ENCODE measurements around the gene ZBTB45. TPM values are rescaled to one million over a fixed set of nuclear protein-coding genes. Genes with fewer than 3 reads are reported as not detected.
A peak's percentile ranks its signal among the peaks of the same experiment; 100 is the strongest.

Gene ZBTB45
- polyA plus RNA-seq, 2 donors = 6.4 to 7.4 TPM

GRCh38 chr19:58560007-58560887 is 40.6 kb upstream of the ZBTB45 start:
- Histone ChIP-seq H3K4me3 (ENCODE audit: low read depth in 1 of 2, low read length in 2 of 2) (peak overlapping the region; percentile 80 to 94), H3K27me3 (ENCODE audit: control insufficient read depth in 1 of 2, insufficient read depth in 2 of 2, low read length in 2 of 2) (no peaks in the 10 kb centered on the region), H3K36me3 (ENCODE audit: control insufficient read depth in 2 of 2, insufficient read depth in 2 of 2, low read length in 1 of 2) (peaks cover 3 to 12% of the 10 kb centered on the region in 2 donors), H3K27ac (ENCODE audit: low read depth in 2 of 2, low read length in 1 of 2) (peak overlapping the region; percentile 99 to 100), H3K4me1 (ENCODE audit: control insufficient read depth in 2 of 2, insufficient read depth in 2 of 2, low read length in 1 of 2) (peaks cover 2 to 42% of the 10 kb centered on the region in 2 donors), H3K9me3 (ENCODE audit: control insufficient read depth in 2 of 2, insufficient read depth in 1 of 2, low read depth in 1 of 2, low read length in 1 of 2) (no peaks in the 10 kb centered on the region)
- 73 to 77% methylated on average over 8 of the region's 8 CpGs for WGBS, 2 donors

GRCh38 chr19:58559275-58560006 is 39.8 kb upstream of the ZBTB45 start:
- Histone ChIP-seq H3K9me3 (ENCODE audit: control insufficient read depth in 2 of 2, insufficient read depth in 1 of 2, low read depth in 1 of 2, low read length in 1 of 2) (no peaks in the 10 kb centered on the region), H3K36me3 (ENCODE audit: control insufficient read depth in 2 of 2, insufficient read depth in 2 of 2, low read length in 1 of 2) (peaks cover 3 to 12% of the 10 kb centered on the region in 2 donors), H3K4me1 (ENCODE audit: control insufficient read depth in 2 of 2, insufficient read depth in 2 of 2, low read length in 1 of 2) (peaks cover 2 to 43% of the 10 kb centered on the region in 2 donors), H3K27ac (ENCODE audit: low read depth in 2 of 2, low read length in 1 of 2) (peak overlapping the region; percentile 99 to 100), H3K27me3 (ENCODE audit: control insufficient read depth in 1 of 2, insufficient read depth in 2 of 2, low read length in 2 of 2) (no peaks in the 10 kb centered on the region), H3K4me3 (ENCODE audit: low read depth in 1 of 2, low read length in 2 of 2) (peak overlapping the region; percentile 80 to 94)
- 1 to 2% methylated on average over 33 of the region's 33 CpGs for WGBS, 2 donors

GRCh38 chr19:58558623-58559274 is 39.1 kb upstream of the ZBTB45 start:
- H3K4me1 ChIP-seq (ENCODE audit: control insufficient read depth in 2 of 2, insufficient read depth in 2 of 2, low read length in 1 of 2) = peaks cover 2 to 50% of the 10 kb centered on the region in 2 donors
- H3K36me3 ChIP-seq (ENCODE audit: control insufficient read depth in 2 of 2, insufficient read depth in 2 of 2, low read length in 1 of 2) = peaks cover 3 to 12% of the 10 kb centered on the region in 2 donors
- H3K27me3 ChIP-seq (ENCODE audit: control insufficient read depth in 1 of 2, insufficient read depth in 2 of 2, low read length in 2 of 2) = no peaks in the 10 kb centered on the region
- H3K4me3 ChIP-seq (ENCODE audit: low read depth in 1 of 2, low read length in 2 of 2) = peak overlapping the region; percentile 80 to 94
- peak overlapping the region; percentile 99 to 100 for H3K27ac ChIP-seq (ENCODE audit: low read depth in 2 of 2, low read length in 1 of 2)
- no peaks in the 10 kb centered on the region for H3K9me3 ChIP-seq (ENCODE audit: control insufficient read depth in 2 of 2, insufficient read depth in 1 of 2, low read depth in 1 of 2, low read length in 1 of 2)
- 0% methylated on average over 69 to 76 of the region's 76 CpGs for WGBS, 2 donors

GRCh38 chr19:58558066-58558622 is 38.5 kb upstream of the ZBTB45 start, which contains the start of gene UBE2M:
Gene UBE2M (minus strand): TSS chr19:58558611. CDS start chr19:58558381, 230 bp downstream.
- WGBS, 2 donors = 0 to 1% methylated on average over 38 to 62 of the region's 62 CpGs
- peaks cover 2 to 48% of the 10 kb centered on the region in 2 donors for H3K4me1 ChIP-seq (ENCODE audit: control insufficient read depth in 2 of 2, insufficient read depth in 2 of 2, low read length in 1 of 2)

GRCh38 chr19:58557221-58558065 is 37.8 kb upstream of the ZBTB45 start:
- Histone ChIP-seq H3K9me3 (ENCODE audit: control insufficient read depth in 2 of 2, insufficient read depth in 1 of 2, low read depth in 1 of 2, low read length in 1 of 2) (no peaks in the 10 kb centered on the region), H3K27ac (ENCODE audit: low read depth in 2 of 2, low read length in 1 of 2) (peak overlapping the region; percentile 99 to 100), H3K27me3 (ENCODE audit: control insufficient read depth in 1 of 2, insufficient read depth in 2 of 2, low read length in 2 of 2) (no peaks in the 10 kb centered on the region), H3K36me3 (ENCODE audit: control insufficient read depth in 2 of 2, insufficient read depth in 2 of 2, low read length in 1 of 2) (peaks cover 3 to 20% of the 10 kb centered on the region in 2 donors), H3K4me1 (ENCODE audit: control insufficient read depth in 2 of 2, insufficient read depth in 2 of 2, low read length in 1 of 2) (peaks cover 2 to 42% of the 10 kb centered on the region in 2 donors), H3K4me3 (ENCODE audit: low read depth in 1 of 2, low read length in 2 of 2) (peak overlapping the region; percentile 80 to 94)
- 26 to 31% methylated on average over 11 to 12 of the region's 12 CpGs for WGBS, 2 donors

More at GRCh38 chr19:58558066-58558622, 38.5 kb upstream of the ZBTB45 start, which contains the start of gene UBE2M:
- Histone ChIP-seq H3K27me3 (ENCODE audit: control insufficient read depth in 1 of 2, insufficient read depth in 2 of 2, low read length in 2 of 2) (no peaks in the 10 kb centered on the region), H3K36me3 (ENCODE audit: control insufficient read depth in 2 of 2, insufficient read depth in 2 of 2, low read length in 1 of 2) (peaks cover 3 to 15% of the 10 kb centered on the region in 2 donors), H3K4me3 (ENCODE audit: low read depth in 1 of 2, low read length in 2 of 2) (peak within 1 kb of the TSS; percentile 80 to 94), H3K9me3 (ENCODE audit: control insufficient read depth in 2 of 2, insufficient read depth in 1 of 2, low read depth in 1 of 2, low read length in 1 of 2) (no peaks in the 10 kb centered on the region), H3K27ac (ENCODE audit: low read depth in 2 of 2, low read length in 1 of 2) (peak within 1 kb of the TSS; percentile 99 to 100)

GRCh38 chr19:58556622-58557220 is 37.1 kb upstream of the ZBTB45 start:
- H3K9me3 ChIP-seq (ENCODE audit: control insufficient read depth in 2 of 2, insufficient read depth in 1 of 2, low read depth in 1 of 2, low read length in 1 of 2) = no peaks in the 10 kb centered on the region
- H3K27ac ChIP-seq (ENCODE audit: low read depth in 2 of 2, low read length in 1 of 2) = peak overlapping the region in 1 of 2 donors; percentile 100
- no peaks in the 10 kb centered on the region for H3K27me3 ChIP-seq (ENCODE audit: control insufficient read depth in 1 of 2, insufficient read depth in 2 of 2, low read length in 2 of 2)
- H3K4me3 ChIP-seq (ENCODE audit: low read depth in 1 of 2, low read length in 2 of 2) = peak overlapping the region in 1 of 2 donors; percentile 80
- 55 to 61% methylated on average over 10 of the region's 10 CpGs for WGBS, 2 donors
- peaks cover 8 to 26% of the 10 kb centered on the region in 2 donors for H3K36me3 ChIP-seq (ENCODE audit: control insufficient read depth in 2 of 2, insufficient read depth in 2 of 2, low read length in 1 of 2)
- peaks cover 2 to 35% of the 10 kb centered on the region in 2 donors for H3K4me1 ChIP-seq (ENCODE audit: control insufficient read depth in 2 of 2, insufficient read depth in 2 of 2, low read length in 1 of 2)

- peaks cover 14 to 32% of the 10 kb centered on the region in 2 donors for H3K36me3 ChIP-seq (ENCODE audit: control insufficient read depth in 2 of 2, insufficient read depth in 2 of 2, low read length in 1 of 2)
- no peaks in the 10 kb centered on the region for H3K9me3 ChIP-seq (ENCODE audit: control insufficient read depth in 2 of 2, insufficient read depth in 1 of 2, low read depth in 1 of 2, low read length in 1 of 2)
- no peak overlapping the region for H3K4me3 ChIP-seq (ENCODE audit: low read depth in 1 of 2, low read length in 2 of 2)
- 77 to 80% methylated on average over 16 of the region's 16 CpGs for WGBS, 2 donors
- peak overlapping the region; percentile 93 to 100 for H3K27ac ChIP-seq (ENCODE audit: low read depth in 2 of 2, low read length in 1 of 2)
- peaks cover 0 to 30% of the 10 kb centered on the region in 2 donors for H3K4me1 ChIP-seq (ENCODE audit: control insufficient read depth in 2 of 2, insufficient read depth in 2 of 2, low read length in 1 of 2)
- no peaks in the 10 kb centered on the region for H3K27me3 ChIP-seq (ENCODE audit: control insufficient read depth in 1 of 2, insufficient read depth in 2 of 2, low read length in 2 of 2)
These were observed 36.5 kb upstream of the ZBTB45 start for GRCh38 chr19:58555920-58556621.
